ENCODE measurements around the gene GPR52. TPM values are rescaled to one million over a fixed set of nuclear protein-coding genes. Genes with fewer than 3 reads are reported as not detected.

The GPR52 gene
- total and polyA plus RNA-seq, 2 donors (not counting 3 experiments of a cell fraction or from before 2014, with no cell fraction given), result 0.33 to 2.2 TPM

DNA sequence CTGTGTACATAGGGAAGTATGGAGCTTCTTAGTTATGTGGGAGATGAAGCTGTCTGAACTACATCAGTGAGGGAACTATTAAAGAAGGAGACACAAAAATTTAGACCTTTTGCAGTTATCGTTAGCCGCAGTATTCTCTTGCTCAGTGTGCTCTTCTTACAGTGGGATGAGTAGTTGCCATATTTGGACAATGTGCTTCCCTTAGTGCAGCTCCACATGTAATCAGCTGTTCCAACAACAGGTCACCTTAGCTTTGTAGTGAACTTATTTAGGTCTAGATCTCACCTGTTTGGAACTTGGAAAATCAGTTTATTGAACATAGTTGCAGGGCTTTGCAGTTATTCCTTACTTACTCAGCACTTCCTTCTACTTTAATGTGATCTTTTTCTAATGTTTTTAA lies 18.1 kb downstream of the GPR52 start:
- H2AFZ ChIP-seq (ENCODE audit: low read depth, low read length), result no peak overlapping the region
- no peaks in the 10 kb centered on the region for H3K9me3 ChIP-seq (replicated peaks; ENCODE audit: control insufficient read depth, insufficient read depth, low read length)
- H3K27me3 ChIP-seq (ENCODE audit: control insufficient read depth in 2 of 2, insufficient read depth in 2 of 2, low read length in 2 of 2), result no peaks in the 10 kb centered on the region
- no peak overlapping the region for H3K4me3 ChIP-seq (replicated peaks in 1 of 3; ENCODE audit: insufficient read depth in 1 of 3, low read depth in 1 of 3, low read length in 3 of 3)
- no peak overlapping the region for H3K9ac ChIP-seq (replicated peaks; ENCODE audit: extremely low read depth, insufficient read depth, low read length)
- H3K4me2 ChIP-seq (ENCODE audit: insufficient read depth, low read length), result no peak overlapping the region
- H3K79me2 ChIP-seq (ENCODE audit: control insufficient read depth, insufficient read depth, low read length), result no peaks in the 10 kb centered on the region
- dilution Hi-C loops (cut with MboI; ENCODE audit: extremely low pct_ligation_motif_present, low sequenced_read_pairs), result no loop called here
- H3K9me1 ChIP-seq (replicated peaks; ENCODE audit: control insufficient read depth, extremely low read depth, insufficient read depth, low read length), result no peaks in the 10 kb centered on the region
- no peaks in the 10 kb centered on the region for H3K4me1 ChIP-seq (ENCODE audit: control insufficient read depth, extremely low read depth, insufficient read depth, low read length)
- ChIA-PET CTCF (no interaction called here), POLR2A (no interaction called here)
- no peaks in the 10 kb centered on the region for H4K20me1 ChIP-seq (replicated peaks; ENCODE audit: control insufficient read depth, extremely low read depth, insufficient read depth, low read length)
- intact Hi-C loops (cut with micrococcal nuclease), result no loop called here
- H3K27ac ChIP-seq (ENCODE audit: insufficient read depth, low read depth, low read length), result no peak overlapping the region
- H3K36me3 ChIP-seq (ENCODE audit: control insufficient read depth in 2 of 2, extremely low read depth in 1 of 2, insufficient read depth in 2 of 2, low read length in 2 of 2), result no peaks in the 10 kb centered on the region
- no peak for DNase-seq (ENCODE audit: low read depth, low spot score)
- TF ChIP-seq POLR2AphosphoS5 (IDR thresholded peaks at IDR 0.05; ENCODE audit: insufficient read depth, low read depth, low read length) (no peak), JUN (IDR thresholded peaks at IDR 0.05; ENCODE audit: borderline replicate concordance, insufficient read depth, insufficient read length, low read depth) (no peak), POLR2A (IDR thresholded peaks at IDR 0.05; ENCODE audit: low read depth, low read length) (no peak), EZH2 (IDR thresholded peaks at IDR 0.05; ENCODE audit: borderline replicate concordance, low read depth, low read length, severe bottlenecking) (no peak), FOS (IDR thresholded peaks at IDR 0.05; ENCODE audit: borderline replicate concordance, insufficient read depth, low read length) (no peak), MYC (IDR thresholded peaks at IDR 0.05; ENCODE audit: low read depth, low read length) (no peak), GATA2 (IDR thresholded peaks at IDR 0.05; ENCODE audit: insufficient read depth, insufficient read length, low read depth, low read length) (no peak)
- TF ChIP-seq, protein P1, sequence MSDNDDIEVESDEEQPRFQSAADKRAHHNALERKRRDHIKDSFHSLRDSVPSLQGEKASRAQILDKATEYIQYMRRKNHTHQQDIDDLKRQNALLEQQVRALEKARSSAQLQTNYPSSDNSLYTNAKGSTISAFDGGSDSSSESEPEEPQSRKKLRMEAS (IDR thresholded peaks at IDR 0.05; ENCODE audit: insufficient read depth, insufficient read length), result no peak
- TF ChIP-seq, protein P2, sequence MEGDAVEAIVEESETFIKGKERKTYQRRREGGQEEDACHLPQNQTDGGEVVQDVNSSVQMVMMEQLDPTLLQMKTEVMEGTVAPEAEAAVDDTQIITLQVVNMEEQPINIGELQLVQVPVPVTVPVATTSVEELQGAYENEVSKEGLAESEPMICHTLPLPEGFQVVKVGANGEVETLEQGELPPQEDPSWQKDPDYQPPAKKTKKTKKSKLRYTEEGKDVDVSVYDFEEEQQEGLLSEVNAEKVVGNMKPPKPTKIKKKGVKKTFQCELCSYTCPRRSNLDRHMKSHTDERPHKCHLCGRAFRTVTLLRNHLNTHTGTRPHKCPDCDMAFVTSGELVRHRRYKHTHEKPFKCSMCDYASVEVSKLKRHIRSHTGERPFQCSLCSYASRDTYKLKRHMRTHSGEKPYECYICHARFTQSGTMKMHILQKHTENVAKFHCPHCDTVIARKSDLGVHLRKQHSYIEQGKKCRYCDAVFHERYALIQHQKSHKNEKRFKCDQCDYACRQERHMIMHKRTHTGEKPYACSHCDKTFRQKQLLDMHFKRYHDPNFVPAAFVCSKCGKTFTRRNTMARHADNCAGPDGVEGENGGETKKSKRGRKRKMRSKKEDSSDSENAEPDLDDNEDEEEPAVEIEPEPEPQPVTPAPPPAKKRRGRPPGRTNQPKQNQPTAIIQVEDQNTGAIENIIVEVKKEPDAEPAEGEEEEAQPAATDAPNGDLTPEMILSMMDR (IDR thresholded peaks at IDR 0.05; ENCODE audit: extremely low read depth in 1 of 2, insufficient read depth in 1 of 2, low read depth in 1 of 2, low read length in 2 of 2), result no peak
- FAIRE-seq, result no peak
- BruUV-seq (replicated peaks), result no TSS peak

All from endothelial cell of umbilical vein (primary cell).